Upper lobe of left lung (tissue), 6 donors: ENCODE measurements around the gene CENPP. TPM values are rescaled to one million over a fixed set of nuclear protein-coding genes. Genes with fewer than 3 reads are reported as not detected.
A peak's percentile ranks its signal among the peaks of the same experiment; 100 is the strongest.

Experiments
- ATAC-seq, 2 donors: fragments of 200-7000 bp; cut with Tn5 transposase; one replicate each; pipeline ENCODE4 v1.9.1; 2022; ENCODE audit warnings: mild to moderate bottlenecking in 2 of 2, moderate library complexity in 2 of 2; ENCODE audit not compliant: low FRiP score in 2 of 2
- DNase-seq, 2 donors: peaks; one replicate each; pipeline ENCODE4 v3.0.0-alpha.2; 2019 to 2020
- H3K27ac ChIP-seq, 4 donors: fragments of 200-600 bp; sonication (generic); one replicate each; pipeline ENCODE4 v1.5.1; 2016 to 2019
- H3K27me3 ChIP-seq, 4 donors: fragments of 200-600 bp; sonication (generic); one replicate each; pipeline ENCODE4 v1.5.1; 2017 to 2019
- H3K36me3 ChIP-seq, 4 donors: fragments of 200-600 bp; sonication (generic); one replicate each; pipeline ENCODE4 v1.5.1; 2016 to 2019
- H3K4me1 ChIP-seq, 4 donors: fragments of 200-600 bp; sonication (generic); one replicate each; pipeline ENCODE4 v1.5.1; 2018 to 2019
- H3K4me3 ChIP-seq, 4 donors: fragments of 200-600 bp; sonication (generic); one replicate each; pipeline ENCODE4 v1.5.1; 2017 to 2019; ENCODE audit warnings: mild to moderate bottlenecking in 2 of 4, moderate library complexity in 1 of 4
- H3K9me3 ChIP-seq, 4 donors: fragments of 200-600 bp; sonication (generic); one replicate each; pipeline ENCODE4 v1.5.1; 2018 to 2019
- CTCF ChIP-seq, 6 experiments: fragments of 450-650 bp in 4 of 6; fragments of 200-600 bp in 2 of 6; sonication (generic) in 2 of 6; IDR thresholded peaks; one replicate each; pipeline ENCODE4 v1.5.1; 2016 to 2019; ENCODE audit warnings: antibody characterized with exemption in 6 of 6
- EP300 ChIP-seq, 4 donors: sonication (generic); formaldehyde crosslinking; IDR thresholded peaks; one replicate each; pipeline ENCODE4 v1.5.1; 2017; ENCODE audit warnings: antibody characterized with exemption in 4 of 4, control low read depth in 2 of 4
- POLR2A ChIP-seq, 4 donors: fragments of 450-650 bp; IDR thresholded peaks; one replicate each; pipeline ENCODE4 v1.5.1; 2016 to 2017; ENCODE audit warnings: antibody characterized with exemption in 4 of 4, mild to moderate bottlenecking in 2 of 4
- POLR2AphosphoS5 ChIP-seq, 2 donors: sonication (generic); formaldehyde crosslinking; IDR thresholded peaks; one replicate each; pipeline ENCODE4 v1.5.1; 2017; ENCODE audit warnings: antibody characterized with exemption in 2 of 2
- WGBS, 2 donors: methylation state at CpG; one replicate each; pipeline ENCODE4 v1.1.5; 2017 to 2018; 5-methylcytosine and 5-hydroxymethylcytosine counted together
- total RNA-seq, 6 donors: library from RNA; depleted of rRNA in 4 of 6; stranded (reverse); fragments of >200 nt in 4 of 6; gene quantifications; one replicate each; pipeline versions ENCODE4 v1.1.0 to v1.2.1, GENCODE V29; 2016 to 2021
- donor health status: DM: no; HTN: no; CAD: no; lungs with moderate emphysema.
- donor health status: DM: no; HTN: yes; CAD: no; lungs with severe emphysema.

The CENPP gene
- total RNA-seq, 6 donors from 2014 or later = 2.9 to 17.8 (median 4.9) TPM

GRCh38 chr9:92648474-92648971 lies 322.8 kb downstream of the CENPP start:
- H3K4me1 ChIP-seq = no peaks in the 10 kb centered on the region
- no peaks in the 10 kb centered on the region for H3K9me3 ChIP-seq
- no peak overlapping the region for H3K27ac ChIP-seq
- ATAC-seq (no peak), DNase-seq (no peak)
- no peak overlapping the region for H3K4me3 ChIP-seq
- H3K27me3 ChIP-seq = no peaks in the 10 kb centered on the region
- 92 to 94% methylated on average over 3 to 6 of the region's 6 CpGs for WGBS, 2 donors
- peaks cover 18 to 87% (median 65%) of the 10 kb centered on the region in 4 donors for H3K36me3 ChIP-seq
- TF ChIP-seq CTCF (IDR thresholded peaks at IDR 0.05) (no peak), POLR2AphosphoS5 (IDR thresholded peaks at IDR 0.05) (no peak), POLR2A (IDR thresholded peaks at IDR 0.05) (no peak), EP300 (IDR thresholded peaks at IDR 0.05) (no peak)

DNA sequence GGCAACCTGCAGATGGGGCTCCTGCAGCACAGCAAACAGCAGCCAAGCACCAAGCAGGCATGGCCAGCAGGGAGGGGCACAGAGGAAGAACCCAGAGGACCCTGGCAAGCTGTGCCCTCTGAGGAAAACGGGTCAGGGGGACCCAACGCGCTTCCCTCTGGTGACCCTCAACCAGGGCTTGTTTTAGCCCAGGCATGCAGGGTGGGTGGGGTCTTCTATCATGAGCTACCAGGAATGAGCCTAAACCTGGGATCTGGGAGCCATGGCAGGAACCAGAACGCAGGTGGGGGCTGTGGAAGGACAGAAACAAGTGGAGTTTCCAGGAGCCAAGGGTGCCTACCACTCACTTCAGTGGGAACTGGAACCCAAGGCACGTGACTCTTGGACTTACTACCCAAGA lies 323.3 kb downstream of the CENPP start:
- Histone ChIP-seq H3K27me3 (no peaks in the 10 kb centered on the region), H3K4me3 (no peak overlapping the region), H3K36me3 (peaks cover 18 to 84% (median 64%) of the 10 kb centered on the region in 4 donors), H3K9me3 (no peaks in the 10 kb centered on the region), H3K27ac (no peak overlapping the region), H3K4me1 (no peaks in the 10 kb centered on the region)
- ATAC-seq = no peak
- TF ChIP-seq POLR2AphosphoS5 (IDR thresholded peaks at IDR 0.05) (no peak), EP300 (IDR thresholded peaks at IDR 0.05) (no peak), POLR2A (IDR thresholded peaks at IDR 0.05) (no peak), CTCF (IDR thresholded peaks at IDR 0.05) (no peak)
- DNase-seq = peak in 1 of 2 donors; percentile 8
- 97 to 100% methylated on average over 5 of the region's 5 CpGs for WGBS, 2 donors

DNA sequence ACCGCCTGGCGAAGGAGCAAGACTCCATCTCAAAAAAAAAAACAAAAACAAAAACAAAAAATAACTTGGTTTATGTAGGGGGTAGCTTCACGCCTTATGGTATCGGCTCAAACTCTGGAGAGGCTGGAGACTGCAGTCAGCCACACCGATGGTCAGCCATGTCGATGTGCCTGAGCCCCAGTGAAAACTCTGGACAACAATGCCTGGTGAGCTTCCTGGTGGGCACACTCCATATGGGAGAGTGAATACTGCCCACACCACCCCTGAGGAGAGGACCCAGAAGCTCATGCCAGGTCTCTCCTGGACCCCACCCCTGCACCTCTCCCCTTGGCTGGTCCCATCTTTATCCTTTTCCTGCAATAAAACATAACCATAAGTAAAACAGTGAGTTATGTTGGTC lies 324.5 kb downstream of the CENPP start:
- no peak for ATAC-seq
- H3K9me3 ChIP-seq = no peaks in the 10 kb centered on the region
- no peak overlapping the region for H3K27ac ChIP-seq
- TF ChIP-seq POLR2A (IDR thresholded peaks at IDR 0.05) (no peak), EP300 (IDR thresholded peaks at IDR 0.05) (no peak), POLR2AphosphoS5 (IDR thresholded peaks at IDR 0.05) (no peak), CTCF (IDR thresholded peaks at IDR 0.05) (no peak)
- 94 to 100% methylated on average over 6 of the region's 6 CpGs for WGBS, 2 donors
- H3K27me3 ChIP-seq = no peaks in the 10 kb centered on the region
- peaks cover 0 to 7% (median 0%) of the 10 kb centered on the region in 4 donors for H3K4me1 ChIP-seq
- peak in 1 of 2 donors; percentile 5 for DNase-seq
- peaks cover 11 to 84% (median 61%) of the 10 kb centered on the region in 4 donors for H3K36me3 ChIP-seq
- H3K4me3 ChIP-seq = no peak overlapping the region

- ATAC-seq (peak in 1 of 2 donors; percentile 81), DNase-seq (peak in 1 of 2 donors; percentile 11)
- Histone ChIP-seq H3K4me3 (no peak overlapping the region), H3K27me3 (no peaks in the 10 kb centered on the region), H3K4me1 (peaks cover 0 to 7% (median 0%) of the 10 kb centered on the region in 4 donors), H3K9me3 (no peaks in the 10 kb centered on the region), H3K27ac (no peak overlapping the region), H3K36me3 (peaks cover 12 to 85% (median 59%) of the 10 kb centered on the region in 4 donors)
- WGBS, 2 donors = 73 to 88% methylated on average over 10 of the region's 10 CpGs
- no peak for TF ChIP-seq CTCF (IDR thresholded peaks at IDR 0.05)
- TF ChIP-seq EP300 (IDR thresholded peaks at IDR 0.05) = no peak
- TF ChIP-seq POLR2A (IDR thresholded peaks at IDR 0.05) = no peak
- TF ChIP-seq POLR2AphosphoS5 (IDR thresholded peaks at IDR 0.05) = no peak
These were observed 325.3 kb downstream of the CENPP start for GRCh38 chr9:92650839-92651621.
